Type B pancreatic cell (in vitro differentiated cells): ENCODE data around the gene APBA2. TPM values are rescaled to one million over a fixed set of nuclear protein-coding genes. Genes with fewer than 3 reads are reported as not detected.

Experiments
- DNase-seq: peaks from one replicate; pipeline ENCODE4 v3.0.0; 2021; ENCODE audit warnings: mixed read lengths; ENCODE audit not compliant: unreplicated experiment; ENCODE audit errors: extremely low spot score
- H3K27ac Mint-ChIP-seq: 2 replicates; pipeline ENCODE4 v1.8.0; 2021; ENCODE audit warnings: mild to moderate bottlenecking, mixed read lengths
- H3K27me3 Mint-ChIP-seq: 2 replicates; pipeline ENCODE4 v1.8.0; 2021; ENCODE audit warnings: mixed read lengths
- H3K36me3 Mint-ChIP-seq: 2 replicates; pipeline ENCODE4 v1.8.0; 2021; ENCODE audit warnings: mixed read lengths
- H3K4me1 Mint-ChIP-seq: one replicate; pipeline ENCODE4 v1.8.0; 2021; ENCODE audit warnings: mixed read lengths; ENCODE audit not compliant: unreplicated experiment
- H3K4me3 Mint-ChIP-seq: 2 replicates; pipeline ENCODE4 v1.8.0; 2021; ENCODE audit warnings: mild to moderate bottlenecking, mixed read lengths
- H3K9me3 Mint-ChIP-seq: 2 replicates; pipeline ENCODE4 v1.8.0; 2021; ENCODE audit warnings: mixed read lengths
- total RNA-seq: library from RNA; stranded (reverse); gene quantifications from 2 replicates; pipeline ENCODE4 v1.2.1, GENCODE V29; 2021; ENCODE audit warnings: low replicate concordance
- TF ChIP-seq, protein P1 (sequence below): fragments of 200-600 bp; sonication (generic); conservative IDR thresholded peaks from 2 replicates; pipeline ENCODE4 v1.5.0; 2021; ENCODE audit warnings: antibody characterized with exemption, mild to moderate bottlenecking

Gene APBA2
- total RNA-seq, 1 donor from 2014 or later: 33.3 TPM

- TF ChIP-seq, protein P1, sequence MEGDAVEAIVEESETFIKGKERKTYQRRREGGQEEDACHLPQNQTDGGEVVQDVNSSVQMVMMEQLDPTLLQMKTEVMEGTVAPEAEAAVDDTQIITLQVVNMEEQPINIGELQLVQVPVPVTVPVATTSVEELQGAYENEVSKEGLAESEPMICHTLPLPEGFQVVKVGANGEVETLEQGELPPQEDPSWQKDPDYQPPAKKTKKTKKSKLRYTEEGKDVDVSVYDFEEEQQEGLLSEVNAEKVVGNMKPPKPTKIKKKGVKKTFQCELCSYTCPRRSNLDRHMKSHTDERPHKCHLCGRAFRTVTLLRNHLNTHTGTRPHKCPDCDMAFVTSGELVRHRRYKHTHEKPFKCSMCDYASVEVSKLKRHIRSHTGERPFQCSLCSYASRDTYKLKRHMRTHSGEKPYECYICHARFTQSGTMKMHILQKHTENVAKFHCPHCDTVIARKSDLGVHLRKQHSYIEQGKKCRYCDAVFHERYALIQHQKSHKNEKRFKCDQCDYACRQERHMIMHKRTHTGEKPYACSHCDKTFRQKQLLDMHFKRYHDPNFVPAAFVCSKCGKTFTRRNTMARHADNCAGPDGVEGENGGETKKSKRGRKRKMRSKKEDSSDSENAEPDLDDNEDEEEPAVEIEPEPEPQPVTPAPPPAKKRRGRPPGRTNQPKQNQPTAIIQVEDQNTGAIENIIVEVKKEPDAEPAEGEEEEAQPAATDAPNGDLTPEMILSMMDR: no peak
- no peak overlapping the region for H3K4me3 Mint-ChIP-seq
- peaks cover 6% of the 10 kb centered on the region for H3K4me1 Mint-ChIP-seq
- no peak for DNase-seq
- H3K27me3 Mint-ChIP-seq: no peaks in the 10 kb centered on the region
- no peak overlapping the region for H3K27ac Mint-ChIP-seq
- no peaks in the 10 kb centered on the region for H3K9me3 Mint-ChIP-seq
- H3K36me3 Mint-ChIP-seq: no peaks in the 10 kb centered on the region
Measured at GRCh38 chr15:29104566-29104880, 218.7 kb downstream of the APBA2 start.

DNA sequence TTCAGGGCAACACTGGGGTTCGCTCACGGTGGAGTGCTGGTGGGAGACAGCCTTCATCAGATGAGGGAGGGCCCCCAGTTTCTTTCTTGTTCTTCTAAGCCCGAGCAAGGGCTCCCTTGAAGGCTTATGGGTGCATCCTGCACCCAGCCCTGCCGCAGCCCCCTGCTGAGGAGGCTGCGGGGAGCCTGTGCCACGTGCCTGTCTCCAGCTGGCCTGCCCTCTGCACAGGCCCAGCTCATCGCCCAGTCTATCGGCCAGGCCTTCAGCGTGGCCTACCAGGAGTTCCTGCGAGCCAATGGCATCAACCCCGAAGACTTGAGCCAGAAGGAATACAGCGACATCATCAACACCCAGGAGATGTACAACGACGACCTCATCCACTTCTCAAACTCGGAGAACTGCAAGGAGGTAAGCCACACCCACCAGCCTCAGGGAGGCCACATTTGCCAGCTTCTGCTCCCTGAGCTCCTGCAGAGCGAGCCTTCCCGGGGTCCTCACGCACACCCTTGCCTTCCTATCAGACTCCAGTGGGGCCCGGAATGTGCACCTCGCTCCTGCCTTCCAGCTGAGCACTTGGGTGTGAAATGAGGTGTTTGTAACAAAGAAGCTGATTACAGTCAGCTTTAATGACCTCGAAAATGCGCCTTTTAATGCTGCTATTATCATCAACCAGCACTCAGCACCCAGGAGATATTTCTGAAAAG lies 219.5 kb downstream of the APBA2 start:
- peaks cover 6% of the 10 kb centered on the region for H3K4me1 Mint-ChIP-seq
- no peak for DNase-seq
- H3K36me3 Mint-ChIP-seq: no peaks in the 10 kb centered on the region
- H3K27ac Mint-ChIP-seq: no peak overlapping the region
- H3K9me3 Mint-ChIP-seq: no peaks in the 10 kb centered on the region
- no peaks in the 10 kb centered on the region for H3K27me3 Mint-ChIP-seq
- H3K4me3 Mint-ChIP-seq: no peak overlapping the region
- TF ChIP-seq, protein P1: no peak

DNA sequence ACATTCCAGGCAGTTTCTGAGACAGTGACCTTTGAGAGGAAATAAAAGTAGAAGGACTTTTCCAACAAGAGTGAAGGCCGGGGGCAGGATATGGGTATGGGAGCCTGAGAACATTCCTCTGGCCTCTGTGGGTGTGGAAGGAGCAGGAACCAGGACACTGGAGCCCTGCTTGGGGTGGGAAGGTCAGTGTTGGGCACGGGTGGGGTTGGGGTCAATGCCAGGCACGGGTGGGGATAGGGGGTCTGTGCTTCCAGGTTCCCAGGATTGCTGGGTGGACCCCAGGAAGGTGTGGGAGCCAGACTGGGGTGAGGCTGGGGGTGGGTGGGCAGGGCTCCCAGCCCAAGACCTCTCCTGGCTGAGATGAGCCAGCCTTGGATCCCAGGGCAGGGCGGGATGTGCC lies 220.3 kb downstream of the APBA2 start:
- Mint-ChIP-seq H3K4me3 (no peak overlapping the region), H3K27ac (no peak overlapping the region), H3K36me3 (no peaks in the 10 kb centered on the region), H3K9me3 (no peaks in the 10 kb centered on the region), H3K4me1 (peaks cover 6% of the 10 kb centered on the region), H3K27me3 (no peaks in the 10 kb centered on the region)
- TF ChIP-seq, protein P1: no peak
- DNase-seq: no peak

GRCh38 chr15:29106551-29107290 lies 220.9 kb downstream of the APBA2 start:
- DNase-seq: no peak
- Mint-ChIP-seq H3K27ac (no peak overlapping the region), H3K4me3 (no peak overlapping the region), H3K9me3 (no peaks in the 10 kb centered on the region), H3K36me3 (no peaks in the 10 kb centered on the region), H3K27me3 (no peaks in the 10 kb centered on the region), H3K4me1 (peaks cover 6% of the 10 kb centered on the region)
- TF ChIP-seq, protein P1: no peak

GRCh38 chr15:29107291-29107890 lies 221.6 kb downstream of the APBA2 start:
- TF ChIP-seq, protein P1: no peak
- H3K9me3 Mint-ChIP-seq: no peaks in the 10 kb centered on the region
- no peak overlapping the region for H3K27ac Mint-ChIP-seq
- H3K27me3 Mint-ChIP-seq: no peaks in the 10 kb centered on the region
- H3K4me1 Mint-ChIP-seq: peaks cover under 1% of the 10 kb centered on the region
- no peak overlapping the region for H3K4me3 Mint-ChIP-seq
- no peak for DNase-seq
- no peaks in the 10 kb centered on the region for H3K36me3 Mint-ChIP-seq
